Tibial artery (tissue), 4 donors: Measurements from ENCODE around the gene HINT3.
"Not testable (repeated sequence)": the region's sequence is repeated elsewhere in the genome, so short reads cannot be mapped to it uniquely, and the experiment has no call there.

Source experiments
- DNase-seq, 2 donors: peaks; one replicate each; pipeline ENCODE4 v3.0.0-alpha.2; 2019
- H3K27ac ChIP-seq, 2 donors: fragments of 200-600 bp; sonication (generic) in 1 of 2; 1 replicate in 1 of 2; 2 replicates in 1 of 2; pipeline ENCODE4 v1.5.1; 2018 to 2019; ENCODE audit warnings: mild to moderate bottlenecking in 1 of 2
- H3K27me3 ChIP-seq, 2 donors: fragments of 200-600 bp; sonication (generic) in 1 of 2; one replicate each; pipeline versions ENCODE4 v1.5.1 to v1.6.0; 2016 to 2019
- H3K36me3 ChIP-seq, 3 donors: fragments of 200-600 bp; sonication (generic) in 2 of 3; one replicate each; pipeline ENCODE4 v1.5.1; 2016 to 2019; ENCODE audit warnings: mild to moderate bottlenecking in 2 of 3
- H3K4me1 ChIP-seq, 4 donors: fragments of 200-600 bp; sonication (generic) in 2 of 4; 1 replicate in 3 of 4; 2 replicates in 1 of 4; pipeline ENCODE4 v1.5.1; 2016 to 2019
- H3K4me3 ChIP-seq, 2 donors: fragments of 200-600 bp; sonication (generic) in 1 of 2; 1 replicate in 1 of 2; 2 replicates in 1 of 2; pipeline ENCODE4 v1.5.1; 2018 to 2019; ENCODE audit warnings: mild to moderate bottlenecking in 2 of 2
- H3K9me3 ChIP-seq, 3 donors: fragments of 200-600 bp; sonication (generic) in 1 of 3; one replicate each; pipeline ENCODE4 v1.5.1; 2016 to 2019
- CTCF ChIP-seq, 2 experiments: fragments of 200-600 bp in 1 of 2; fragments of 450-650 bp in 1 of 2; IDR thresholded peaks; one replicate each; pipeline ENCODE4 v1.5.1; 2017 to 2019; ENCODE audit warnings: antibody characterized with exemption in 2 of 2, mild to moderate bottlenecking in 1 of 2, moderate library complexity in 1 of 2
- intact Hi-C: fragments of 100-400 bp; cut with DNase I; formaldehyde crosslinking; loops from one replicate; pipeline ENCODE4 v1.15.0; 2023; ENCODE audit warnings: low total_unique reads

The HINT3 gene

GRCh38 chr6:125947615-125948014 lies 9.0 kb upstream of the HINT3 start:
- no peak overlapping the region for H3K4me3 ChIP-seq
- no peaks in the 10 kb centered on the region for H3K36me3 ChIP-seq
- no peak for DNase-seq
- H3K4me1 ChIP-seq = peaks cover 6 to 43% (median 15%) of the 10 kb centered on the region in 4 donors
- TF ChIP-seq CTCF (IDR thresholded peaks at IDR 0.05) = no peak
- H3K9me3 ChIP-seq = no peaks in the 10 kb centered on the region
- H3K27ac ChIP-seq = no peak overlapping the region
- intact Hi-C loops = no loop called here
- H3K27me3 ChIP-seq = no peaks in the 10 kb centered on the region

GRCh38 chr6:125948455-125948854 lies 8.1 kb upstream of the HINT3 start:
- intact Hi-C loops = no loop called here

GRCh38 chr6:125949069-125949468 lies 7.5 kb upstream of the HINT3 start:
- H3K9me3 ChIP-seq = no peaks in the 10 kb centered on the region
- no peak for TF ChIP-seq CTCF (IDR thresholded peaks at IDR 0.05)
- H3K27ac ChIP-seq = no peak overlapping the region
- intact Hi-C loops = no loop called here
- peaks cover 6 to 40% (median 15%) of the 10 kb centered on the region in 4 donors for H3K4me1 ChIP-seq
- no peaks in the 10 kb centered on the region for H3K36me3 ChIP-seq
- no peak for DNase-seq
- H3K4me3 ChIP-seq = no peak overlapping the region
- H3K27me3 ChIP-seq = no peaks in the 10 kb centered on the region

More at GRCh38 chr6:125948455-125948854, 8.1 kb upstream of the HINT3 start:
- no peaks in the 10 kb centered on the region for H3K9me3 ChIP-seq
- no peak overlapping the region for H3K4me3 ChIP-seq
- no peaks in the 10 kb centered on the region for H3K36me3 ChIP-seq
- no peak overlapping the region for H3K27ac ChIP-seq
- no peak for DNase-seq
- H3K27me3 ChIP-seq = no peaks in the 10 kb centered on the region
- TF ChIP-seq CTCF (IDR thresholded peaks at IDR 0.05) = no peak
- H3K4me1 ChIP-seq = peaks cover 6 to 43% (median 15%) of the 10 kb centered on the region in 4 donors

GRCh38 chr6:125950293-125950692 lies 6.3 kb upstream of the HINT3 start:
- Histone ChIP-seq H3K27me3 (no peaks in the 10 kb centered on the region), H3K36me3 (no peaks in the 10 kb centered on the region), H3K4me3 (no peak overlapping the region), H3K9me3 (no peaks in the 10 kb centered on the region), H3K4me1 (peaks cover 6 to 27% (median 10%) of the 10 kb centered on the region in 4 donors), H3K27ac (no peak overlapping the region)
- intact Hi-C loops = no loop called here
- DNase-seq = no peak
- no peak for TF ChIP-seq CTCF (IDR thresholded peaks at IDR 0.05)

GRCh38 chr6:125950716-125951115 lies 5.9 kb upstream of the HINT3 start:
- H3K4me1 ChIP-seq = peaks cover 2 to 23% (median 8%) of the 10 kb centered on the region in 4 donors
- H3K9me3 ChIP-seq, intact Hi-C loops, H3K36me3 ChIP-seq, H3K27ac ChIP-seq, H3K4me3 ChIP-seq, H3K27me3 ChIP-seq, DNase-seq: not testable (repeated sequence)

GRCh38 chr6:125951323-125951722 lies 5.2 kb upstream of the HINT3 start:
- no peak for TF ChIP-seq CTCF (IDR thresholded peaks at IDR 0.05)
- Histone ChIP-seq H3K4me3 (no peak overlapping the region), H3K36me3 (no peaks in the 10 kb centered on the region), H3K4me1 (peaks cover 0 to 23% (median 6%) of the 10 kb centered on the region in 4 donors), H3K27ac (no peak overlapping the region), H3K9me3 (no peaks in the 10 kb centered on the region), H3K27me3 (no peaks in the 10 kb centered on the region)
- no peak for DNase-seq
- intact Hi-C loops = no loop called here
